GM23248 (cell line): ENCODE data around the gene ADCY7. TPM values are rescaled to one million over a fixed set of nuclear protein-coding genes. Genes with fewer than 3 reads are reported as not detected.

Source experiments
- DNase-seq: peaks from one replicate; pipeline ENCODE4 v3.0.0-alpha.2; 2015
- H2AFZ ChIP-seq: fragments of 200-600 bp; sonication (generic); 2 replicates; pipeline ENCODE4 v1.6.1; 2016; ENCODE audit warnings: antibody characterized with exemption
- H3F3A ChIP-seq: fragments of 200-600 bp; sonication (generic); 2 replicates; pipeline ENCODE4 v1.6.1; 2016; ENCODE audit warnings: mild to moderate bottlenecking, antibody characterized with exemption, mixed run types; ENCODE audit not compliant: insufficient read depth
- H3K27ac ChIP-seq: fragments of 200-600 bp; sonication (generic); 2 replicates; pipeline ENCODE4 v1.5.1; 2016; ENCODE audit warnings: mild to moderate bottlenecking
- H3K27me3 ChIP-seq: fragments of 200-600 bp; sonication (generic); replicated peaks from 2 replicates; pipeline ENCODE4 v1.6.1; 2016; ENCODE audit warnings: mild to moderate bottlenecking; ENCODE audit not compliant: insufficient read depth
- H3K36me3 ChIP-seq: fragments of 200-600 bp; sonication (generic); 2 replicates; pipeline ENCODE4 v1.6.1; 2016; ENCODE audit warnings: low read depth, mild to moderate bottlenecking
- H3K4me1 ChIP-seq: fragments of 200-600 bp; sonication (generic); 2 replicates; pipeline ENCODE4 v1.6.1; 2016; ENCODE audit warnings: mild to moderate bottlenecking; ENCODE audit not compliant: insufficient read depth
- H3K4me2 ChIP-seq: fragments of 200-600 bp; sonication (generic); one replicate; pipeline ENCODE4 v1.6.1; 2016; ENCODE audit warnings: mild to moderate bottlenecking; ENCODE audit not compliant: unreplicated experiment
- H3K4me3 ChIP-seq: fragments of 200-600 bp; sonication (generic); 2 replicates; pipeline ENCODE4 v1.5.1; 2016; ENCODE audit warnings: mild to moderate bottlenecking
- H3K79me2 ChIP-seq: fragments of 200-600 bp; sonication (generic); 2 replicates; pipeline ENCODE4 v1.6.1; 2016; ENCODE audit warnings: mild to moderate bottlenecking; ENCODE audit not compliant: insufficient read depth
- H3K9ac ChIP-seq: fragments of 200-600 bp; sonication (generic); 2 replicates; pipeline ENCODE4 v1.6.1; 2016; ENCODE audit warnings: mild to moderate bottlenecking
- H3K9me2 ChIP-seq: fragments of 200-600 bp; sonication (generic); 2 replicates; pipeline ENCODE4 v1.6.1; 2016; ENCODE audit warnings: mixed run types, mild to moderate bottlenecking, moderate library complexity; ENCODE audit not compliant: insufficient read depth
- H3K9me3 ChIP-seq: fragments of 200-600 bp; sonication (generic); one replicate; pipeline ENCODE4 v1.6.1; 2017; ENCODE audit warnings: low read depth
- H4K20me1 ChIP-seq: fragments of 200-600 bp; sonication (generic); 2 replicates; pipeline ENCODE4 v1.6.0; 2016; ENCODE audit not compliant: insufficient read depth
- EZH2 ChIP-seq: fragments of 200-600 bp; sonication (generic); IDR thresholded peaks from 2 replicates; pipeline ENCODE4 v1.6.1; 2018; ENCODE audit warnings: antibody characterized with exemption, mild to moderate bottlenecking; ENCODE audit not compliant: insufficient read depth, poor library complexity, severe bottlenecking
- EZH2phosphoT487 ChIP-seq: fragments of 200-600 bp; sonication (generic); IDR thresholded peaks from 2 replicates; pipeline ENCODE4 v1.6.1; 2018; ENCODE audit warnings: antibody characterized with exemption, moderate library complexity, mild to moderate bottlenecking, low read depth; ENCODE audit not compliant: insufficient read depth
- WGBS, 2 experiments: methylation state at CpG; one replicate each; pipeline ENCODE4 v1.1.6; 2015 to 2017; ENCODE audit warnings: low lambda C conversion rate in 2 of 2, low coverage in 1 of 2; ENCODE audit errors: missing lambda C conversion rate in 2 of 2; 5-methylcytosine and 5-hydroxymethylcytosine counted together
- in situ Hi-C: fragments of 300-500 bp; cut with MboI; formaldehyde crosslinking; loops from 2 replicates; pipeline ENCODE4 v1.15.0; 2020
- polyA plus RNA-seq: library from polyadenylated mRNA; unstranded; fragments of >200 nt; fragmentation: Nextera tagmentation; extraction: Ambion mirVana; gene quantifications from 2 replicates; pipeline ENCODE4 v1.2.1, GENCODE V29; 2016
- total RNA-seq: library from RNA; depleted of rRNA; stranded (reverse); fragments of >200 nt; shearing (Covaris generic); gene quantifications from 2 replicates; pipeline ENCODE4 v1.2.3, GENCODE V29; 2014

ADCY7 gene
- total and polyA plus RNA-seq, 2 experiments from 2014 or later = 31.9 to 87.4 TPM

DNA sequence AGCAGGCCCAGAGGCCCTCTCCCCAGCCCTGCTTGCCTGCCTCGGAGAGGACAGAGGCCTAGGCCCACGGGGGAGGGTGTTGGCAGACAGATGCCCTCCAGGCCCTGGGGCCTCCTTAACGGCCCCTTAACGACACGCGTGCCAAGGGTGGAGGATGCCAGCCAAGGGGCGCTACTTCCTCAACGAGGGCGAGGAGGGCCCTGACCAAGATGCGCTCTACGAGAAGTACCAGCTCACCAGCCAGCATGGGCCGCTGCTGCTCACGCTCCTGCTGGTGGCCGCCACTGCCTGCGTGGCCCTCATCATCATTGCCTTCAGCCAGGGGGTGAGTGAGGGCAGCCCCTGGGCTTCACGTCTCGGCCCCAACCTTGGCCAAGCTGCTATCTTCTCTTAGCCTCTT, 21.7 kb downstream of the ADCY7 start:
- H2AFZ ChIP-seq = no peak overlapping the region
- H3K4me3 ChIP-seq = no peak overlapping the region
- H3K9me2 ChIP-seq = no peaks in the 10 kb centered on the region
- H3K36me3 ChIP-seq = peaks cover 5% of the 10 kb centered on the region; the same call in 1 of the 2 replicates
- peaks cover 6% of the 10 kb centered on the region; the same call in 1 of the 2 replicates for H3K4me1 ChIP-seq
- no peak overlapping the region for H3K4me2 ChIP-seq
- no peaks in the 10 kb centered on the region for H3K9me3 ChIP-seq
- H3F3A ChIP-seq = no peaks in the 10 kb centered on the region
- 97% methylated on average over 16 to 17 of the region's 17 CpGs for WGBS, 2 experiments
- no peak overlapping the region for H3K27ac ChIP-seq
- TF ChIP-seq EZH2 = no peak
- TF ChIP-seq EZH2phosphoT487 = no peak
- H3K27me3 ChIP-seq = no peaks in the 10 kb centered on the region
- H3K9ac ChIP-seq = no peak overlapping the region
- peaks cover 69% of the 10 kb centered on the region for H3K79me2 ChIP-seq
- no peak for DNase-seq
- in situ Hi-C loops = no loop called here
- no peaks in the 10 kb centered on the region for H4K20me1 ChIP-seq

DNA sequence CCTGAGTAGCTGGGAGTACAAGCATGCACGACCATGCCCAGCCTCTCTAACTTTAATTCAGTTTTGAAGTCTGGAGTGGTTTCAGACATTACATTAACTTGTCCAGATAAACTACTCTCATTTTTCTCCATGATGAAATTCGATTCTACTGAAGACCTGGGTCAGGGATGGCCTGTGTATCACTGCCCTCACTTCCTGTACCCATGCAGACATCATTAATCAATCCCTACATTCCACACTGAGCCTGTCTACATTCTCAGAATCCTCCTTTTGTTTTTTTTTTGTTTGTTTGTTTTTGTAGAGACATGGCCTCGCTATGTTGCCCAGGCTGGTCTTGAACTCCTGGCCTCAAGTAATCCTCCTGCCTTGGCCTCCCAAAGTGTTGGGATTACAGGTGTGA, 22.6 kb downstream of the ADCY7 start:
- no peaks in the 10 kb centered on the region for H4K20me1 ChIP-seq
- H3K4me3 ChIP-seq = no peak overlapping the region
- peaks cover 6% of the 10 kb centered on the region; the same call in 1 of the 2 replicates for H3K4me1 ChIP-seq
- WGBS, 2 experiments = 62 to 73% methylated on average over 3 of the region's 3 CpGs
- H2AFZ ChIP-seq = no peak overlapping the region
- H3K36me3 ChIP-seq = peaks cover 5% of the 10 kb centered on the region; the same call in 1 of the 2 replicates
- TF ChIP-seq EZH2 = no peak
- TF ChIP-seq EZH2phosphoT487 = no peak
- no peak overlapping the region for H3K9ac ChIP-seq
- no peak for DNase-seq
- no peaks in the 10 kb centered on the region for H3K9me2 ChIP-seq
- no peaks in the 10 kb centered on the region for H3K9me3 ChIP-seq
- H3K79me2 ChIP-seq = peaks cover 60% of the 10 kb centered on the region
- in situ Hi-C loops = no loop called here
- H3K27ac ChIP-seq = no peak overlapping the region
- no peaks in the 10 kb centered on the region for H3F3A ChIP-seq
- H3K4me2 ChIP-seq = no peak overlapping the region
- no peaks in the 10 kb centered on the region for H3K27me3 ChIP-seq

DNA sequence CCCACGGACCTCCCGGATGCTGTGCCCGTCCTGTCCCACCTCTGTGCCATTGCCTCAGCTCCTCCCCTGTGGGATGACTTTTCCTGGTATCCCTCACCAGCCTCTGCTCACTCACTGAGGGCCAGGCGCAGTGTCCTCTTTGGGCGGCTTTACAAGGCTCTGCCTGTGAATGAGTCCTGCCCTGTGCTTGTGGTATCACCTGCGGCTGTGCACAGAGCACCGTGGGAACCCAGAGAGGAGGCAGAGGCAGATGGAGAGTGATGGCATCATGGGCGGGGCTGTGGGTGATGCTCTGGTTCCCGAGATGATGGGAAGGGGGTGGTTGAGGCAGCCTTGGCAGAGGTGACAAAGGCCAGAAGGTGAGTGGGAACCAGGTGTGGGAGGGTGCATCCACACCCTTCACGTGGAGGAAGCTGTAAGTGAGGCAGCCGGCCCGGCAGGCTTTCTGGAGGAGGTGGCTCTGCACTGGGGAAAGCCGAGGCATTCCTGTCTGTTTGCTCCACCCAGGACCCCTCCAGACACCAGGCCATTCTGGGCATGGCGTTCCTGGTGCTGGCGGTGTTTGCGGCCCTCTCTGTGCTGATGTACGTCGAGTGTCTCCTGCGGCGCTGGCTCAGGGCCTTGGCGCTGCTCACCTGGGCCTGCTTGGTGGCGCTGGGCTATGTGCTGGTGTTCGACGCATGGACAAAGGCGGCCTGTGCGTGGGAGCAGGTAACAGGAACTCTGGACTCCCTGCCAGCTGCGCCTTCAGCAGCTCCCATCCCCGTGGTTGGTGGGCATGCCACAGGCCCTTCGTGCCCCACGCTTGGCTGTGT, 23.8 kb downstream of the ADCY7 start:
- H2AFZ ChIP-seq = no peak overlapping the region
- WGBS, 2 experiments = 88 to 91% methylated on average over 29 of the region's 30 CpGs
- H3K79me2 ChIP-seq = peaks cover 48% of the 10 kb centered on the region
- H3K9me3 ChIP-seq = no peaks in the 10 kb centered on the region
- no peak overlapping the region for H3K9ac ChIP-seq
- H3K4me3 ChIP-seq = no peak overlapping the region
- H3K27me3 ChIP-seq = no peaks in the 10 kb centered on the region
- peaks cover 5% of the 10 kb centered on the region; the same call in 1 of the 2 replicates for H3K36me3 ChIP-seq
- no peaks in the 10 kb centered on the region for H4K20me1 ChIP-seq
- no peak for DNase-seq
- H3K4me1 ChIP-seq = peaks cover 6% of the 10 kb centered on the region; the same call in 1 of the 2 replicates
- H3F3A ChIP-seq = no peaks in the 10 kb centered on the region
- no peak overlapping the region for H3K27ac ChIP-seq
- no peak overlapping the region for H3K4me2 ChIP-seq
- H3K9me2 ChIP-seq = no peaks in the 10 kb centered on the region
- no peak for TF ChIP-seq EZH2
- TF ChIP-seq EZH2phosphoT487 = no peak
- in situ Hi-C loops = no loop called here

DNA sequence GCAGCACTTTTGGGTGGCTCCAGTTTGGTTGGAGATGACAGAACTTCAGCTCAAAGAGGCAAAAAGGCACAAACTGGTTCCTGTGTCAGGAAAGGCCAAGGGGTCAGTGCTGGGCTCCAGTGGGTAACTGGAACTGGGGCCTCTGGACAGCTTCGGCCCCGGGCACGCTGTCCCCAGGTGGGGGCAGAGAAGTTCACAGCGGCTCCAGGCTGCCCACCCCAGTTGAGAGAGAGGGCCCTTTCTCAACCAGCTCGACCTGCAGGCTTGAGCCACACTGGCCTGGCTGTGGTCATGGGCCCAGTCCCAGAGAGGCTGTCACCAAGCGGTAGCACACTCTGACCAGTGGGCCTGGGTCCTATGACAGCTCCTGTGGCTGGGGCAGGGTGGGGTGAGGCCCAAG, 24.5 kb downstream of the ADCY7 start:
- H3K4me2 ChIP-seq = no peak overlapping the region
- no peak overlapping the region for H2AFZ ChIP-seq
- peaks cover 5% of the 10 kb centered on the region; the same call in 1 of the 2 replicates for H3K36me3 ChIP-seq
- DNase-seq = no peak
- H3K9me3 ChIP-seq = no peaks in the 10 kb centered on the region
- no peaks in the 10 kb centered on the region for H3K27me3 ChIP-seq
- H3K79me2 ChIP-seq = peaks cover 41% of the 10 kb centered on the region
- no peak overlapping the region for H3K27ac ChIP-seq
- H3K4me3 ChIP-seq = no peak overlapping the region
- TF ChIP-seq EZH2 (no peak), EZH2phosphoT487 (no peak)
- no peak overlapping the region for H3K9ac ChIP-seq
- no peaks in the 10 kb centered on the region for H3F3A ChIP-seq
- no peaks in the 10 kb centered on the region for H3K9me2 ChIP-seq
- WGBS, 2 experiments = 95 to 97% methylated on average over 5 to 6 of the region's 6 CpGs
- no peaks in the 10 kb centered on the region for H4K20me1 ChIP-seq
- peaks cover 2% of the 10 kb centered on the region; the same call in 1 of the 2 replicates for H3K4me1 ChIP-seq
- in situ Hi-C loops = no loop called here
